GM12865 (cell line): Measurements from ENCODE around the gene CYP1A2.

Experiments used
- DNase-seq: peaks from one replicate; pipeline ENCODE4 v3.0.0; 2010; ENCODE audit warnings: low read depth
- H3K4me3 ChIP-seq: 2 replicates; pipeline ENCODE4 v1.5.1; 2011; ENCODE audit warnings: mild to moderate bottlenecking, low read depth, low read length, control low read depth
- TF ChIP-seq, protein P1 (sequence below): IDR thresholded peaks from 2 replicates; pipeline ENCODE4 v1.5.1; 2011; ENCODE audit warnings: low read length, control low read depth, low read depth, inconsistent platforms; ENCODE audit not compliant: insufficient read depth; ENCODE audit errors: missing control alignments

Gene CYP1A2

GRCh38 chr15:74776821-74777768, 28.4 kb downstream of the CYP1A2 start:
- TF ChIP-seq, protein P1, sequence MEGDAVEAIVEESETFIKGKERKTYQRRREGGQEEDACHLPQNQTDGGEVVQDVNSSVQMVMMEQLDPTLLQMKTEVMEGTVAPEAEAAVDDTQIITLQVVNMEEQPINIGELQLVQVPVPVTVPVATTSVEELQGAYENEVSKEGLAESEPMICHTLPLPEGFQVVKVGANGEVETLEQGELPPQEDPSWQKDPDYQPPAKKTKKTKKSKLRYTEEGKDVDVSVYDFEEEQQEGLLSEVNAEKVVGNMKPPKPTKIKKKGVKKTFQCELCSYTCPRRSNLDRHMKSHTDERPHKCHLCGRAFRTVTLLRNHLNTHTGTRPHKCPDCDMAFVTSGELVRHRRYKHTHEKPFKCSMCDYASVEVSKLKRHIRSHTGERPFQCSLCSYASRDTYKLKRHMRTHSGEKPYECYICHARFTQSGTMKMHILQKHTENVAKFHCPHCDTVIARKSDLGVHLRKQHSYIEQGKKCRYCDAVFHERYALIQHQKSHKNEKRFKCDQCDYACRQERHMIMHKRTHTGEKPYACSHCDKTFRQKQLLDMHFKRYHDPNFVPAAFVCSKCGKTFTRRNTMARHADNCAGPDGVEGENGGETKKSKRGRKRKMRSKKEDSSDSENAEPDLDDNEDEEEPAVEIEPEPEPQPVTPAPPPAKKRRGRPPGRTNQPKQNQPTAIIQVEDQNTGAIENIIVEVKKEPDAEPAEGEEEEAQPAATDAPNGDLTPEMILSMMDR, result no peak
- peak; percentile 93 for DNase-seq
- peak overlapping the region; percentile 51 for H3K4me3 ChIP-seq

GRCh38 chr15:74777769-74778598, 29.3 kb downstream of the CYP1A2 start:
- TF ChIP-seq, protein P1, result no peak
- no peak overlapping the region for H3K4me3 ChIP-seq
- DNase-seq, result peak; percentile 43

DNA sequence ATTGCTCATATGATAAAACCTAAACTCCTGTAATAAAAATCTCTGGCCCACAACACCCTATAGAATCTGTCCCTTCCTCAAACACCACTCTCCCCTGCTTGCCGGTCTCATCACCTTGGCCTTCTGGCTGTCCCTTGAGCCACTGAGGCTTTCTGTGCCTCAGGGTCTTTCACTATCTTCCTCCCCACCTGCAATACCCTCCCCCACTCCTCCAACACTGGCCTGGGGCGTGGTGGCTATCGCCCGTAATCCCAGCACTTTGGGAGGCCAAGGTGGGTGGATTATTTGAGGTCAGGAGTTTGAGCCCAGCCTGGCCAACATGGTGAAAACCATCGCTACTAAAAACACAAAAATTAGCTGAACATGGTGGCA, 29.9 kb downstream of the CYP1A2 start:
- no peak overlapping the region for H3K4me3 ChIP-seq
- TF ChIP-seq, protein P1, result no peak
- DNase-seq, result no peak

- TF ChIP-seq, protein P1, result no peak
- no peak for DNase-seq
- H3K4me3 ChIP-seq, result no peak overlapping the region
Measured at GRCh38 chr15:74779162-74779648, 30.6 kb downstream of the CYP1A2 start.

DNA sequence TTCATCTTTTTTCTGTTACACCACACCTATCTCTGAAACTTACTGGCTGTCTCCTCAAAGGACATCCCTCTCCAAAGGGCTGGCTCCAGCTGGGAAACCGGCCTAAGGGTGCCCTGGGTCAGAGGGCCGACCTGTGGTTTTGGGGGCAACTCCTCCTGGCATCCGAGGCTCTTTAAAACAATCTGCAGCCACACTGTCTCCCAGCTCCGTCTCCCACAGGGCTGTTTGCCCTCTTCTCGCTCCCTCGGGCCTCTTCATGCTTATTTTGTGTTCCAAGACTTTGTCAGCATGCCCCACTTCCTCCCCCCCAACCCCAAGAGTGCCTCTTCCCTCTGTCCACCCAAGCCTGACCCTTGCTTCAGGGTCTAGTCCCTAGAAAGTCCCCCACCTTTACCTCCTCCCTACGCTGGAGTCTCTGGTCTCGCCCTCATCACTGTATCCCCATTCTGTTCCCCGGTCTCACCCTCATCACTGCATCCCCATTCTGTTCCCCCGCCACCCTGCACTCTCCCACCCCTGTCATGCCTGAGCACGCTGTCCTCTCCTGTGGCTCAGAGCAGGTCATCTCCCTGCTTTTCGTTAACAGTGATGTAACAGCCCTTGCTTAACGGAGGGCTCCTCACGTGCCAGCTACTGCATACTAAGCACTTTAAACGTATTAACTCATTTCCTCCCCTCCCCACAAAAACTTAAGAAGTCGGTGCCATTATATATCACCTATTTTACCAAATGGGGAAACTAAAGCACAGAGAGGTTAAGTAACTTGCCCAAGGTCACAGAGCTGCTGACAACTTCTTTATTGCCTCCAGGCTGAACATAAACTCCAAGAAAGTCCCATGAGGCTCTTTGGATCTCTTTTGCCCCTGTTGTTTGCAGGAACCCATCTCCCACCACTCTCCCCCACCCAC, 32.1 kb downstream of the CYP1A2 start:
- TF ChIP-seq, protein P1, result no peak
- H3K4me3 ChIP-seq, result peak overlapping the region; percentile 89
- peak; percentile 73 for DNase-seq

DNA sequence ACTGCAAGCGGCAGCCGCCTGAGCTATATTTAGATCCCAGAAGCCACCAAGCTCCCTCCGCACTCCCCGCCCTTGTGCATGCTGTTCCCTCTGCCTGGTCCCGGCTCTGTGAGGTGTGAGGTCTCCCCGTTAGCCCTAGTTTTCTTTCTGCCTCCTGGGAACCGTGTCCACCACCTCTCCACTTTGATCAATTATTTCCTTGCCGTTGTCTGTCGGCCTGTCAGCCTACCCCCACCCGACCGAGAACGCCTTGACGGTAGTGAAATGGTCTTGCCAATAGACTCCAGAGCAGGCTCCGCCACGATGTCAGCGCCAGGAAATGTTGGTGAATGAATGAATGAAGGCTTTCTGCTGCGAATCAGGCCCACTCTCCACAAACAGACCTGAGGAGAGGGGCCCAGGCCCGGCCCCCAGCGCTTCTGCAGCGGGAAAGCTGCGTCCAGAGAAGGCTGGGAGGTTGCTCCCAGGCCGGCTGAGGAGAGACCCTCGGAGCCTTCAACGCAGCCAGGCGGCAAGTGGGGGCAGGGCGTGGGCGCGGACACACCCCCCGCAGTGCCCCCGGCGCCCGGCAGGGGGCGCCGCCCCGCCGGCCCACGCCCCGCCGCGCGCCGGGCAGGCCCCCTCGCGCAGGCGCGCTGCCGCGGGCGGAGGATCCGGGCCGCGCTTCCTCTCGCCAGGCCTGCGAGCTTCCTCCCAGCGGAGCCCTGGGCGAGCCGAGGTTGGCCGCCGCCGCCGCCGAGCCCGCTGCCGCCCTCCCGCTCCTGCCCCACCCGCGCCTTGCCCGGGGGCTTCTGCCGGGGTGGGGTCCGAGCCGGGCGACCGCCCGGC, 33.0 kb downstream of the CYP1A2 start, which contains the start of gene CSK:
CSK (plus strand) TSS at position 650 of the 828 bp plus-strand sequence. CDS start 16,218 bp downstream, outside the sequence.
- H3K4me3 ChIP-seq, result peak within 1 kb of the TSS; percentile 98
- DNase-seq, result peak; percentile 87
- TF ChIP-seq, protein P1, result peak; percentile 68
